ENCODE measurements around the gene HNRNPF. TPM values are rescaled to one million over a fixed set of nuclear protein-coding genes. Genes with fewer than 3 reads are reported as not detected.

The HNRNPF gene
- total and polyA plus RNA-seq, 2 of the 8 experiments (the other 6 are each of a cell fraction or from before 2014, with no cell fraction given), result 209 to 389 TPM

GRCh38 chr10:43340619-43341018 lies 68.4 kb downstream of the HNRNPF start:
- H4K5ac ChIP-seq (ENCODE audit: insufficient read length, low read depth, low read length), result no peak overlapping the region
- CTCF ChIA-PET (ENCODE audit: partially characterized antibody), result interaction anchor here (0.8 to 3.2 kb wide), 6 partner anchors 9 to 136 kb away, joined by 3 to 17 read pairs (median 4); no protein-coding TSS in a partner anchor
- H2BK20ac ChIP-seq (ENCODE audit: low read length), result peak overlapping the region; percentile 72; the same call in 1 of the 2 replicates
- no peaks in the 10 kb centered on the region for H3K23me2 ChIP-seq (ENCODE audit: low read depth, low read length)
- H3K9me3 ChIP-seq (ENCODE audit: insufficient read depth in 2 of 2, low read depth in 1 of 2, low read length in 1 of 2), result no peaks in the 10 kb centered on the region
- H2BK120ac ChIP-seq (replicated peaks; ENCODE audit: low read depth, low read length), result peak overlapping the region; percentile 43
- no peaks in the 10 kb centered on the region for H3K79me1 ChIP-seq (ENCODE audit: low read depth, low read length)
- peak overlapping the region; percentile 88; the same call in 1 of the 2 replicates for H2BK15ac ChIP-seq (ENCODE audit: low read length)
- peak overlapping the region; percentile 48 for H3K18ac ChIP-seq (ENCODE audit: extremely low read depth, low read length)
- H2BK5ac ChIP-seq (ENCODE audit: low read depth, low read length), result no peak overlapping the region
- H2AK5ac ChIP-seq (ENCODE audit: low read depth, low read length), result peak overlapping the region; percentile 48; the same call in 1 of the 2 replicates
- H3K36me3 ChIP-seq (ENCODE audit: control insufficient read depth in 2 of 4, insufficient read depth in 4 of 4, low read length in 3 of 4), result no peaks in the 10 kb centered on the region
- H3K4ac ChIP-seq (replicated peaks; ENCODE audit: insufficient read length, low read depth, low read length), result no peak overlapping the region
- H4K91ac ChIP-seq (replicated peaks; ENCODE audit: insufficient read length, low read length), result no peak overlapping the region
- H4K8ac ChIP-seq (ENCODE audit: extremely low read depth, insufficient read depth, low read length), result no peak overlapping the region
- H3K79me2 ChIP-seq (ENCODE audit: control insufficient read depth in 1 of 2, insufficient read depth in 2 of 2, low read length in 2 of 2), result no peaks in the 10 kb centered on the region
- H3K4me2 ChIP-seq (ENCODE audit: insufficient read depth in 1 of 2, low read depth in 2 of 2, low read length in 2 of 2), result no peak overlapping the region
- POLR2A ChIA-PET (ENCODE audit: partially characterized antibody), result interaction anchor here (0.7 kb wide), 1 partner anchor 63 kb away, joined by 3 read pairs; no protein-coding TSS in a partner anchor
- H3K9ac ChIP-seq (replicated peaks in 1 of 4; ENCODE audit: extremely low read depth in 1 of 4, low read depth in 3 of 4, low read length in 3 of 4), result no peak overlapping the region
- no peak overlapping the region for H2AFZ ChIP-seq (ENCODE audit: low read length)
- H3K4me1 ChIP-seq (replicated peaks in 1 of 4; ENCODE audit: control insufficient read depth in 3 of 4, insufficient read depth in 4 of 4, low read length in 3 of 4), result peaks cover 4 to 11% (median 7%) of the 10 kb centered on the region in 4 experiments
- H3K23ac ChIP-seq (ENCODE audit: insufficient read length), result no peak overlapping the region
- no peak overlapping the region for H3K56ac ChIP-seq (replicated peaks; ENCODE audit: insufficient read length, low read depth, low read length)
- WGBS, 2 experiments (ENCODE audit: extremely low coverage in 1 of 2, insufficient coverage in 1 of 2, insufficient read length in 1 of 2, insufficient replicate concordance in 2 of 2, low coverage in 1 of 2, low lambda C conversion rate in 2 of 2, missing lambda C conversion rate in 1 of 2), result 92% methylated on average over 9 of the region's 9 CpGs; no CpG with 5 or more reads in 1 of the 2 experiments
- H3K14ac ChIP-seq (ENCODE audit: insufficient read length), result no peak overlapping the region
- H3K27me3 ChIP-seq (replicated peaks in 1 of 4; ENCODE audit: control insufficient read depth in 3 of 4, extremely low read depth in 1 of 4, insufficient read depth in 3 of 4, low read length in 3 of 4), result no peaks in the 10 kb centered on the region
- no peak overlapping the region for H3K4me3 ChIP-seq (ENCODE audit: extremely low read depth in 1 of 4, insufficient read depth in 2 of 4, low read depth in 3 of 4, low read length in 4 of 4)
- DNase-seq (ENCODE audit: low read depth in 1 of 2, low spot score in 2 of 2), result no peak
- no peak for FAIRE-seq
- no peak overlapping the region for H3K27ac ChIP-seq (ENCODE audit: low read depth, low read length)
- H4K20me1 ChIP-seq (replicated peaks in 1 of 2; ENCODE audit: control insufficient read depth in 1 of 2, insufficient read depth in 2 of 2, low read length in 2 of 2), result no peaks in the 10 kb centered on the region
- peak overlapping the region; percentile 87; the same call in 1 of the 2 replicates for H2BK12ac ChIP-seq (ENCODE audit: low read depth, low read length)
- TF ChIP-seq MAFK (IDR thresholded peaks at IDR 0.05; ENCODE audit: low read depth, low read length) (no peak), RAD21 (IDR thresholded peaks at IDR 0.05 in 1 of 2, conservative IDR thresholded peaks at IDR 0.05 in 1 of 2; ENCODE audit: low read depth in 2 of 2, low read length in 2 of 2) (no peak), PHF8 (conservative IDR thresholded peaks at IDR 0.05; ENCODE audit: low read depth, low read length) (no peak), JUN (IDR thresholded peaks at IDR 0.05; ENCODE audit: low read depth, low read length) (no peak), RFX5 (IDR thresholded peaks at IDR 0.05; ENCODE audit: borderline replicate concordance, low read depth, low read length) (no peak), HDAC6 (IDR thresholded peaks at IDR 0.05; ENCODE audit: low read depth, low read length) (no peak), SIX5 (IDR thresholded peaks at IDR 0.05; ENCODE audit: low read depth, low read length) (no peak), BCL11A (IDR thresholded peaks at IDR 0.05; ENCODE audit: low read depth in 2 of 2, low read length in 2 of 2) (no peak), ATF3 (IDR thresholded peaks at IDR 0.05; ENCODE audit: insufficient read depth, low read depth, low read length) (no peak), USF2 (IDR thresholded peaks at IDR 0.05; ENCODE audit: low read length) (no peak), TBP (IDR thresholded peaks at IDR 0.05; ENCODE audit: low read depth, low read length) (no peak), GABPA (IDR thresholded peaks at IDR 0.05; ENCODE audit: borderline replicate concordance, insufficient read depth, low read length) (no peak)

Data from H1 (cell line).